HEK293T (cell line): Measurements from ENCODE around the gene ZNF419.

Source experiments
- ELF4 ChIP-seq: fragments of 450-650 bp; IDR thresholded peaks from 2 replicates; pipeline ENCODE4 v1.6.1; 2017; ENCODE audit warnings: antibody characterized with exemption
- FOXK2 ChIP-seq: fragments of 450-650 bp; IDR thresholded peaks from 2 replicates; pipeline ENCODE4 v1.6.1; 2016; ENCODE audit warnings: mild to moderate bottlenecking
- FOXM1 ChIP-seq: fragments of 450-650 bp; IDR thresholded peaks from 2 replicates; pipeline ENCODE4 v1.6.1; 2017; ENCODE audit warnings: mild to moderate bottlenecking, borderline replicate concordance
- L3MBTL2 ChIP-seq: fragments of 450-650 bp; conservative IDR thresholded peaks from 2 replicates; pipeline ENCODE4 v1.6.1; 2016; ENCODE audit warnings: mild to moderate bottlenecking
- NFRKB ChIP-seq: fragments of 450-650 bp; IDR thresholded peaks from 2 replicates; pipeline ENCODE4 v1.6.1; 2016; ENCODE audit warnings: mild to moderate bottlenecking, moderate library complexity
- PKNOX1 ChIP-seq: fragments of 450-650 bp; IDR thresholded peaks from 2 replicates; pipeline ENCODE4 v1.6.1; 2016
- SUZ12 ChIP-seq: fragments of 450-650 bp; IDR thresholded peaks from 2 replicates; pipeline ENCODE4 v1.6.1; 2016; ENCODE audit warnings: mild to moderate bottlenecking
- TARDBP ChIP-seq: fragments of 450-650 bp; IDR thresholded peaks from 2 replicates; pipeline ENCODE4 v1.6.1; 2016
- ZNF384 ChIP-seq: fragments of 450-650 bp; IDR thresholded peaks from 2 replicates; pipeline ENCODE4 v1.6.1; 2016

- TF ChIP-seq FOXM1 (no peak), NFRKB (no peak), PKNOX1 (no peak), ZNF384 (no peak), TARDBP (no peak), L3MBTL2 (no peak), ELF4 (no peak), FOXK2 (no peak), SUZ12 (no peak)
Observed at GRCh38 chr19:57511484-57511883, 23.9 kb downstream of the ZNF419 start.
